ENCODE results near the gene CCDC192. TPM values are rescaled to one million over a fixed set of nuclear protein-coding genes. Genes with fewer than 3 reads are reported as not detected.

The CCDC192 gene
- total RNA-seq, 1 experiment from 2014 or later, result 0.52 TPM

GRCh38 chr5:127919006-127919796 lies 216.0 kb downstream of the CCDC192 start:
- H3K36me3 Mint-ChIP-seq, result no peaks in the 10 kb centered on the region
- H3K27ac Mint-ChIP-seq, result no peak overlapping the region
- ATAC-seq, result no peak
- H3K27me3 Mint-ChIP-seq (ENCODE audit: low read depth), result peaks cover 74% of the 10 kb centered on the region
- no peaks in the 10 kb centered on the region for H3K4me1 Mint-ChIP-seq
- ChIA-PET POLR2A (no interaction called here), CTCF (no interaction called here)
- no peak for TF ChIP-seq SP1 (CRISPR knock-in tag; conservative IDR thresholded peaks at IDR 0.05)
- TF ChIP-seq PRDM15 (CRISPR knock-in tag; IDR thresholded peaks at IDR 0.05), result no peak
- TF ChIP-seq, protein P1, sequence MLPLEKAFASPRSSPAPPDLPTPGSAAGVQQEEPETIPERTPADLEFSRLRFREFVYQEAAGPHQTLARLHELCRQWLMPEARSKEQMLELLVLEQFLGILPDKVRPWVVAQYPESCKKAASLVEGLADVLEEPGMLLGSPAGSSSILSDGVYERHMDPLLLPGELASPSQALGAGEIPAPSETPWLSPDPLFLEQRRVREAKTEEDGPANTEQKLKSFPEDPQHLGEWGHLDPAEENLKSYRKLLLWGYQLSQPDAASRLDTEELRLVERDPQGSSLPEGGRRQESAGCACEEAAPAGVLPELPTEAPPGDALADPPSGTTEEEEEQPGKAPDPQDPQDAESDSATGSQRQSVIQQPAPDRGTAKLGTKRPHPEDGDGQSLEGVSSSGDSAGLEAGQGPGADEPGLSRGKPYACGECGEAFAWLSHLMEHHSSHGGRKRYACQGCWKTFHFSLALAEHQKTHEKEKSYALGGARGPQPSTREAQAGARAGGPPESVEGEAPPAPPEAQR (CRISPR knock-in tag; IDR thresholded peaks at IDR 0.05), result no peak
- TF ChIP-seq NFE2L1 (CRISPR knock-in tag; IDR thresholded peaks at IDR 0.05), result no peak
- no peak for DNase-seq (ENCODE audit: low spot score)
- H3K4me3 Mint-ChIP-seq, result no peak overlapping the region
- no peaks in the 10 kb centered on the region for H3K9me3 Mint-ChIP-seq

DNA sequence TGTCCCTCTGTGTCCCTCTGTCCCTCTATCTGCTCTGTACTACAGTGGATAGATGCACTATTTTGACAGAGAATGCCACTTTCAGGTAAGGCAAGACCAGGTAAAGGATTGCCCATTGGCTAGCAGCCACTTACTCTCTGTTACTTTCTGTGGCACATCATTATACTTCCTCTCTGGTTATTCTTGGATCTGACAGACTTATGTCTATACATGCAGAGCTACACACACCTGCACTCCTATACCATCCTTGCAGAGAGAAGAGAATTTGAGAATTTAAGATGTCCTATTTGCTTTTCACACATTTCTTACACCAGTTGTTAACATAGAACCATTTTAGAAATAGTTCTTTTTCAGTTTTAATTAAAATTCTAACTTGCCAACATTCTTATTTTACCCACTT lies 216.6 kb downstream of the CCDC192 start:
- ChIA-PET CTCF (no interaction called here), POLR2A (no interaction called here)
- Mint-ChIP-seq H3K4me3 (no peak overlapping the region), H3K9me3 (no peaks in the 10 kb centered on the region), H3K27me3 (ENCODE audit: low read depth) (peaks cover 78% of the 10 kb centered on the region), H3K27ac (no peak overlapping the region), H3K36me3 (no peaks in the 10 kb centered on the region), H3K4me1 (no peaks in the 10 kb centered on the region)
- ATAC-seq (no peak), DNase-seq (ENCODE audit: low spot score) (no peak)
- no peak for TF ChIP-seq JUN (CRISPR knock-in tag; IDR thresholded peaks at IDR 0.05)

DNA sequence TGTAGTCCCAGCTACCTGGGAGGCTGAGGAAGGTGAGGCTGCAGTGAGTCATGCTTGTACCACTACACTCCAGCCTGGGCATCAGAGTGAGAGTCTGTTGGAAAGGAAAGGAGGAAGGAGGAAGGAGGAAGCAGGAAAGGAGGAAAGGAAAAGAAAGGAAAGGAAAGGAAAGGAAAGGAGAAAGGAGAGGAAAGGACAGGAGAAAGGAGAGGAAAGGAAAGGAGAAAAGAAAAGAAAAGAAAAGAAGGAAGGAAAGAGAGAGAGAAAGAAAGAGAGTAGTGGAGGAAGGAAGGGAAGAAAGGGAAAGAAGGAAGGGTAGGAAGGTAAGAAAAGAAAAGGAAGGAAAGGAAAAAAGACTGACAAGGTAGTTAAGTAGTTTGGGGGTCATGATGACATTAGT lies 217.7 kb downstream of the CCDC192 start:
- no peak for DNase-seq (ENCODE audit: low spot score)
- Mint-ChIP-seq H3K9me3 (no peaks in the 10 kb centered on the region), H3K27ac (no peak overlapping the region), H3K4me3 (no peak overlapping the region), H3K36me3 (no peaks in the 10 kb centered on the region), H3K27me3 (ENCODE audit: low read depth) (peaks cover 79% of the 10 kb centered on the region), H3K4me1 (no peaks in the 10 kb centered on the region)
- ATAC-seq, result no peak
- POLR2A ChIA-PET, result no interaction called here
- CTCF ChIA-PET, result no interaction called here
- TF ChIP-seq NR3C1 (CRISPR knock-in tag; conservative IDR thresholded peaks at IDR 0.05; ENCODE audit: low read depth) (no peak), ZNF423 (CRISPR knock-in tag; IDR thresholded peaks at IDR 0.05) (no peak), ZNF232 (CRISPR knock-in tag; IDR thresholded peaks at IDR 0.05) (no peak), CREM (CRISPR knock-in tag; IDR thresholded peaks at IDR 0.05) (no peak), GRHL2 (CRISPR knock-in tag; IDR thresholded peaks at IDR 0.05; ENCODE audit: insufficient replicate concordance, severe bottlenecking) (no peak), TEAD4 (CRISPR knock-in tag; IDR thresholded peaks at IDR 0.05) (no peak), ZNF425 (CRISPR knock-in tag; conservative IDR thresholded peaks at IDR 0.05) (no peak), NFE2L1 (CRISPR knock-in tag; IDR thresholded peaks at IDR 0.05) (no peak), IRF2 (CRISPR knock-in tag; IDR thresholded peaks at IDR 0.05; ENCODE audit: borderline replicate concordance, low read depth) (no peak), MAX (CRISPR knock-in tag; IDR thresholded peaks at IDR 0.05) (no peak), SP1 (CRISPR knock-in tag; conservative IDR thresholded peaks at IDR 0.05) (no peak), KAT7 (CRISPR knock-in tag; IDR thresholded peaks at IDR 0.05; ENCODE audit: borderline replicate concordance) (no peak), JUN (CRISPR knock-in tag; IDR thresholded peaks at IDR 0.05) (no peak)
- TF ChIP-seq, protein P2, sequence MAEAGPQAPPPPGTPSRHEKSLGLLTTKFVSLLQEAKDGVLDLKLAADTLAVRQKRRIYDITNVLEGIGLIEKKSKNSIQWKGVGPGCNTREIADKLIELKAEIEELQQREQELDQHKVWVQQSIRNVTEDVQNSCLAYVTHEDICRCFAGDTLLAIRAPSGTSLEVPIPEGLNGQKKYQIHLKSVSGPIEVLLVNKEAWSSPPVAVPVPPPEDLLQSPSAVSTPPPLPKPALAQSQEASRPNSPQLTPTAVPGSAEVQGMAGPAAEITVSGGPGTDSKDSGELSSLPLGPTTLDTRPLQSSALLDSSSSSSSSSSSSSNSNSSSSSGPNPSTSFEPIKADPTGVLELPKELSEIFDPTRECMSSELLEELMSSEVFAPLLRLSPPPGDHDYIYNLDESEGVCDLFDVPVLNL (CRISPR knock-in tag; IDR thresholded peaks at IDR 0.05; ENCODE audit: borderline replicate concordance, low read depth), result no peak
- TF ChIP-seq, protein P3, sequence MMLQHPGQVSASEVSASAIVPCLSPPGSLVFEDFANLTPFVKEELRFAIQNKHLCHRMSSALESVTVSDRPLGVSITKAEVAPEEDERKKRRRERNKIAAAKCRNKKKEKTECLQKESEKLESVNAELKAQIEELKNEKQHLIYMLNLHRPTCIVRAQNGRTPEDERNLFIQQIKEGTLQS (CRISPR knock-in tag; conservative IDR thresholded peaks at IDR 0.05), result no peak
- TF ChIP-seq, protein P4, sequence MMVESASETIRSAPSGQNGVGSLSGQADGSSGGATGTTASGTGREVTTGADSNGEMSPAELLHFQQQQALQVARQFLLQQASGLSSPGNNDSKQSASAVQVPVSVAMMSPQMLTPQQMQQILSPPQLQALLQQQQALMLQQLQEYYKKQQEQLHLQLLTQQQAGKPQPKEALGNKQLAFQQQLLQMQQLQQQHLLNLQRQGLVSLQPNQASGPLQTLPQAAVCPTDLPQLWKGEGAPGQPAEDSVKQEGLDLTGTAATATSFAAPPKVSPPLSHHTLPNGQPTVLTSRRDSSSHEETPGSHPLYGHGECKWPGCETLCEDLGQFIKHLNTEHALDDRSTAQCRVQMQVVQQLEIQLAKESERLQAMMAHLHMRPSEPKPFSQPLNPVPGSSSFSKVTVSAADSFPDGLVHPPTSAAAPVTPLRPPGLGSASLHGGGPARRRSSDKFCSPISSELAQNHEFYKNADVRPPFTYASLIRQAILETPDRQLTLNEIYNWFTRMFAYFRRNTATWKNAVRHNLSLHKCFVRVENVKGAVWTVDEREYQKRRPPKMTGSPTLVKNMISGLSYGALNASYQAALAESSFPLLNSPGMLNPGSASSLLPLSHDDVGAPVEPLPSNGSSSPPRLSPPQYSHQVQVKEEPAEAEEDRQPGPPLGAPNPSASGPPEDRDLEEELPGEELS (CRISPR knock-in tag; IDR thresholded peaks at IDR 0.05), result no peak

Data from WTC11 (cell line).